NCI-H748 treated with DMSO at 0.1 percent for 48 hours (cell line): ENCODE data around the gene NTRK2.

ENCODE experiments used
- DNase-seq: peaks from one replicate; lab custom pipeline; 2025; lab: John Stamatoyannopoulos, UW

The NTRK2 gene

GRCh38 chr9:84851935-84852585, 182.5 kb downstream of the NTRK2 start:
- DNase-seq = peak; percentile 65

- no peak for DNase-seq
Measured at GRCh38 chr9:84852617-84853301, 183.2 kb downstream of the NTRK2 start.

- DNase-seq = no peak
Measured at GRCh38 chr9:84856181-84856632, 186.7 kb downstream of the NTRK2 start.

- DNase-seq = no peak
Measured at GRCh38 chr9:84857211-84857610, 187.7 kb downstream of the NTRK2 start.

GRCh38 chr9:84858364-84858763, 188.8 kb downstream of the NTRK2 start:
- no peak for DNase-seq

GRCh38 chr9:84860249-84861115, 191.0 kb downstream of the NTRK2 start:
- no peak for DNase-seq

DNA sequence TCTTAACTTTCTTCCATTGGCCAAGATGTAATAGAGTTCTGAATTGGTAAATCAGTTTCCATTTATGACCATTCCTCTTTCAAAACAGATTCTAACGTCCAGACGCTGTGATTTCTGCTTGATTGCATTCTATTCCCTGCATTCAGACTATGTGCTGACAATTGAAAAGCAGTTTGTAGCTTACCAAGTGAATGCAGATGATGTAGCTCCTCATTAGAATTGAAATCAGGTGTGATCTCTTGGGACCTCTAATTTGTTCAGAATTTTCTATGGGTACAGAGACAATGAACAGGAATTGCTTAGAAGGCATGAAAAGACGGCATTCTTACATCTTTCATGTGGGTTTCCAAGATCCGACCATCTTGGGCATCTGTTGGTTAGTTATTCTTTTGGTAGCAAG, 191.9 kb downstream of the NTRK2 start:
- DNase-seq = no peak

DNA sequence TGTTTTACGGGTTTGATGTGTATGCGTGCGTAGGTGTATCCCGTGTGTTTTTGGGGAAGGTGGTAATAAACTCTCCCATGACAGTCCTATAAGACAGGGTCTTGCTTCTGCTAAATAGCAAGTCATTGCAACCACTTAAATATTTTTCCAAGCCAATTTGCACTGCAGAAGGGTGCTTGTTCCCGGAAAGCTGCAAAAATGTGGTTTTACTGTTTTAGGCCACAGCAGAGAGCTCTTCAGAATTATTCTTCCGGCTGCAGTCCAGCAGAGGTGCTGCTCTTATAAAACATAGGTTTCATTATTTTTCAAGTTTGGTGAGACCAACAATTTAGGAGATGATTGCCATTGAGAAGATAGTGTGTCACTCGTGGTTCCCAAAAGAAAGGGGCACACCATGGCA, 192.8 kb downstream of the NTRK2 start:
- DNase-seq = no peak

- DNase-seq = no peak
Measured at GRCh38 chr9:84862810-84863287, 193.3 kb downstream of the NTRK2 start.

GRCh38 chr9:84863372-84863771, 193.8 kb downstream of the NTRK2 start:
- no peak for DNase-seq

GRCh38 chr9:84866396-84867175, 197.1 kb downstream of the NTRK2 start:
- no peak for DNase-seq

DNA sequence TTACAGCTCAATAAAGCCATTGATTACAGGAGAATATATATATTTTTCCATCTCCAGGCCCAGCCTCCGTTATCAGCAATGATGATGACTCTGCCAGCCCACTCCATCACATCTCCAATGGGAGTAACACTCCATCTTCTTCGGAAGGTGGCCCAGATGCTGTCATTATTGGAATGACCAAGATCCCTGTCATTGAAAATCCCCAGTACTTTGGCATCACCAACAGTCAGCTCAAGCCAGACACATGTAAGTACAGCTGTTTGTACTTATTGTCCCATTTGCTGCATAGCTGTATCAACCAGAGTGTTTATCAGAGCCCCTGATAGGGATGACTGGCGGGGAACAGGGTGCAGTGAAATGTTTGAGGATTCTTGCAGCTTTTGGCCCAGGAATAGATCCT, 197.7 kb downstream of the NTRK2 start:
- no peak for DNase-seq

DNA sequence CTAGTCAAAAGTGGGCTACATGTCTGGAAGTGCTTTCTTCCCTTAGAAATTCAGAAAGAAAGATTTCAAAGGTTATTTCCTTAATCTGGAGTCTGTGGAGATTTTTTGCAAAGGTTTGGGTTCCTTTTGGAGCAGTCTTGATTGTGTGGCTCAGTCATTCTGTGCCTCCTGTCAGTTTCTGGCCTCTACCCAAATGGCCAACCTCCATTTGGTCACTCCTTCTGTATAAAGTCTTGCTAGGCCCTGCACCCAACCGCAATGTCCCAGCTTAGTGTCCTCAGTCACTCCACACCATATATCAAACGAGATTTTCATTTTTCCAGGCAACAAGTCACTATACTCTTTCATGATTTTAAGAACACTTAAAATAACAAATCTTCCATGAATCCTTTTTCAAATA, 199.6 kb downstream of the NTRK2 start:
- no peak for DNase-seq

- no peak for DNase-seq
Measured at GRCh38 chr9:84871983-84872382, 202.5 kb downstream of the NTRK2 start.

DNA sequence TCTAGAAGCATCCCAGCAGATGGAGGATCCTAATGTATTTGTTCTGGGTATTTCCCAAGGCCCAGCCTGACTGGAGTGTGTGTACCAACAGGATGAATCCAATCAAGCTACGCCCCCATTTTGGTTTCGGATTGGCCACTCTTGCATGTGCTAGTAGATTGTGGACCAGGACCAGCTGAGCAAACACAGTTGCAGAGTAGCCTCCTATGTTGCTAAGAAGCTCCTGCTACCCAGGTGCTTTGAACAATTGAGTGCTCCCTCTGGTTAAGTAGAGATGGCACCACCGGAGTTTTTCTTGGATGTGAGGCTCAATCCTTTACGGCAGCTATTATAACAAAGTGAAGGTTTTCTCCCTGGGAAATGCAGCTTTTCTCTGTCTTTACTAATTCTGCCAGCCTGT, 204.5 kb downstream of the NTRK2 start:
- DNase-seq = peak; percentile 83

DNA sequence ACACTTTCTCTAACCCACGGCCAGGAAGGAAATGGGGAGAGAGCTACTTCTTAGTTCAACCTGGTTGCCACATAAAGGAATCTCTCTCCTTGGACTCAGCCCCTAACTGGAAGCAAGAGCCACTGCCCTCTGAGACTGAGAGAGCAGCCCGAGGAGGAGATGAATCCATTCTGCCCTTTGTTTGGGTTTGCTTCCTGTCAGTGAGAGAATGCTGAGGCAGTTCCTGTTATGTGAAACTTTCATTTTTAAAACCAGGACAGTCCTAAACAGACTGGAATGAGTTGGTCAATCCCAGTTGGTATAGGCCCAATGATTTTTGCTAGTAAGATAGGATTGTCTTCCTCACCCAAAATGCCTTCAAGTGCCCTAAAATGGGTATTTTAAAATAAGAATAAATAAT, 205.1 kb downstream of the NTRK2 start:
- no peak for DNase-seq

DNA sequence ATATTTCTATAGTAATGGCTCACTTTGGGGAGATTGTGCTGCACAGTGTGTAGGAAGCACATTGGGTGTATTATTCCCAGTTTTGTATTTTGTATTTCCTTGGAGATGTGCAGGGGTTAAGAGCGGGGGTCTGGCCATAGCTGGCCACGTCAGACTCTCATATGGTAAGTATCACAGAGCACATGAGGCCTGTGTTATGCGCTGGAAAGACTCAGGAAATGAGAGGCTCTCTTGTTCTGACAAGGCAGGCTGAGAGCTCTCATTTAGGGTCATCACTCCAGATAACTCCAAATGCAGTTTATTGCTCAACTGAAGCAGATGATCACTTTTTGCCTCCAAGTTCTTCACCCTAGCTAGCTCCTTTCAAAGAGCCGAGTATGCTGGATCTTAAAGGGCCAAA, 205.7 kb downstream of the NTRK2 start:
- DNase-seq = no peak

- no peak for DNase-seq
Measured at GRCh38 chr9:84879631-84880030, 210.1 kb downstream of the NTRK2 start.

GRCh38 chr9:84880835-84881234, 211.3 kb downstream of the NTRK2 start:
- DNase-seq = no peak

DNA sequence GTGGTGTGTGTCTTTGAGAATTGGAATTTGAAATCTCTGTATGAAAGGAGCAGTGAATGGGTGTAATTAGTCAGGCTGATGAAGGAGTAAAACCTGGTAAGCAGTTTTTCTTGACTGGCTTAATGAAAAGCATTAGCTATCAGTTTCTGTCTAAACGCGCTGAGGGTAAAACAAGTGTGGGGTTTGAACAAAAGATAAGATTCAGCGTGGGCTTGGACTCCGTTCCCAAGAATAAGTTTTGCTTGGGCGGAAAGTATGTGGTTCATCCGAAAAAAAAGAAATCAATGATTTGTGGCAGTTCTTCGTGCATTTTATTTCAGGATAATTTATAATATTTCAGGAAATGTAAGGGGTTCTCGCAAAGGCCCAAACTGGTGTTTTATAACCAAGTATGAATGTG, 217.3 kb downstream of the NTRK2 start:
- no peak for DNase-seq

GRCh38 chr9:84891924-84892323, 222.4 kb downstream of the NTRK2 start:
- no peak for DNase-seq
